HepG2 (cell line): Measurements from ENCODE around the gene SUMO1. TPM values are rescaled to one million over a fixed set of nuclear protein-coding genes. Genes with fewer than 3 reads are reported as not detected.

Source experiments
- ATAC-seq: fragments of 200-7000 bp; cut with Tn5 transposase; 3 replicates; pipeline ENCODE4 v1.9.1; 2020; ENCODE audit warnings: mild to moderate bottlenecking, moderate library complexity
- BruUV-seq: library from RNA; stranded (reverse); fragments of 400-500 nt; replicated peaks from 2 replicates; lab custom pipeline; 2021; lab: Mats Ljungman, UMichigan
- CTCF ChIA-PET: fragments of 300-600 bp; formaldehyde crosslinking; extraction: SDS; loops from one replicate; lab custom pipeline; 2021; ENCODE audit warnings: low total read pairs, inconsistent platforms, low intra/inter-chr PET ratio; lab: Yijun Ruan, JAX
- POLR2A ChIA-PET: fragments of 350-600 bp; sonication (Branson Sonifier 250); formaldehyde crosslinking; loops from one replicate; lab custom pipeline; 2020; ENCODE audit warnings: antibody characterized with exemption, inconsistent platforms; lab: Yijun Ruan, JAX
- DNase-seq: peaks from one replicate; pipeline ENCODE4 v3.0.0-alpha.2; 2015; ENCODE audit warnings: low spot score
- FAIRE-seq: peaks from 3 replicates; lab custom pipeline; 2011; peaks lifted over from hg19 to GRCh38; lab: Jason Lieb, UNC
- H2AFZ ChIP-seq: one replicate; pipeline ENCODE4 v1.6.1; 2011; ENCODE audit warnings: low read length, inconsistent platforms
- H3K27ac ChIP-seq: fragments of 300-600 bp; 3 replicates; pipeline ENCODE4 v1.8.0; 2011; ENCODE audit warnings: mixed run types, mild to moderate bottlenecking, mixed read lengths, low read length, inconsistent platforms; ENCODE audit not compliant: insufficient read depth; ENCODE audit errors: extremely low read length
- H3K27me3 ChIP-seq, 2 experiments: fragments of 200-600 bp in 1 of 2; 2 replicates in 1 of 2; 3 replicates in 1 of 2; pipeline versions ENCODE4 v1.6.0 to v1.8.0; 2011; ENCODE audit warnings: low read length in 2 of 2, mild to moderate bottlenecking in 2 of 2, moderate library complexity in 2 of 2, inconsistent platforms in 1 of 2; ENCODE audit not compliant: insufficient read depth in 2 of 2, control insufficient read depth in 1 of 2
- H3K36me3 ChIP-seq, 2 experiments: fragments of 200-600 bp in 1 of 2; replicated peaks in 1 of 2; 2 replicates in 1 of 2; 3 replicates in 1 of 2; pipeline versions ENCODE4 v1.5.1 to v1.8.0; 2011; ENCODE audit warnings: low read length in 2 of 2, inconsistent platforms in 1 of 2; ENCODE audit not compliant: insufficient read depth in 2 of 2, control insufficient read depth in 1 of 2
- H3K4me1 ChIP-seq: 2 replicates; pipeline ENCODE4 v1.5.1; 2012; ENCODE audit warnings: low read length, inconsistent platforms; ENCODE audit not compliant: insufficient read depth
- H3K4me2 ChIP-seq: 2 replicates; pipeline ENCODE4 v1.6.0; 2011; ENCODE audit warnings: low read depth, low read length, inconsistent platforms
- H3K4me3 ChIP-seq, 3 experiments: fragments of 200-600 bp in 1 of 3; sonication (generic), shearing (Covaris generic) in 1 of 3; replicated peaks in 1 of 3; 2 replicates each; pipeline ENCODE4 v1.5.1; 2011 to 2016; ENCODE audit warnings: low read length in 3 of 3, inconsistent platforms in 2 of 3, low read depth in 2 of 3, mild to moderate bottlenecking in 2 of 3, control low read depth in 1 of 3, mixed read lengths in 1 of 3; ENCODE audit not compliant: insufficient read depth in 1 of 3
- H3K79me2 ChIP-seq: one replicate; pipeline ENCODE4 v1.6.1; 2011; ENCODE audit warnings: low read length, inconsistent platforms; ENCODE audit not compliant: insufficient read depth
- H3K9ac ChIP-seq: 2 replicates; pipeline ENCODE4 v1.6.0; 2011; ENCODE audit warnings: mild to moderate bottlenecking, low read depth, low read length, inconsistent platforms; ENCODE audit not compliant: insufficient read depth
- H3K9me3 ChIP-seq: 2 replicates; pipeline ENCODE4 v1.5.1; 2012; ENCODE audit warnings: mild to moderate bottlenecking, low read length
- H4K20me1 ChIP-seq: 2 replicates; pipeline ENCODE4 v1.6.0; 2011; ENCODE audit warnings: inconsistent platforms, mild to moderate bottlenecking, low read length, moderate library complexity; ENCODE audit not compliant: insufficient read depth
- ETS1 ChIP-seq: sonication (generic); formaldehyde crosslinking; IDR thresholded peaks from 2 replicates; pipeline ENCODE4 v1.4.0; 2020; ENCODE audit warnings: missing genetic modification reagents
- FOXC1 ChIP-seq: sonication (generic); formaldehyde crosslinking; IDR thresholded peaks from 2 replicates; pipeline ENCODE4 v1.8.0; 2022; ENCODE audit warnings: mild to moderate bottlenecking, missing genetic modification reagents, borderline replicate concordance
- FOXO4 ChIP-seq: sonication (generic); formaldehyde crosslinking; conservative IDR thresholded peaks from 2 replicates; pipeline ENCODE4 v1.8.1; 2023; ENCODE audit warnings: missing genetic modification reagents
- GABPA ChIP-seq, 2 experiments: IDR thresholded peaks; 2 replicates each; pipeline ENCODE4 v1.6.1; 2011 to 2016; ENCODE audit warnings: low read depth in 2 of 2, low read length in 1 of 2, missing biosample characterization in 1 of 2, missing genetic modification characterization in 1 of 2
- GMEB1 ChIP-seq: sonication (generic); formaldehyde crosslinking; IDR thresholded peaks from 2 replicates; pipeline ENCODE4 v1.5.1; 2020; ENCODE audit warnings: missing genetic modification reagents, mild to moderate bottlenecking, borderline replicate concordance
- HOXA3 ChIP-seq: sonication (generic); formaldehyde crosslinking; IDR thresholded peaks from 2 replicates; pipeline ENCODE4 v1.5.0; 2020; ENCODE audit warnings: missing genetic modification reagents
- IKZF4 ChIP-seq: sonication (generic); formaldehyde crosslinking; IDR thresholded peaks from 2 replicates; pipeline ENCODE4 v1.5.1; 2020; ENCODE audit warnings: borderline replicate concordance, mild to moderate bottlenecking, low read depth, missing genetic modification reagents; ENCODE audit errors: not compliant biosample characterization
- MAFG ChIP-seq: sonication (generic); formaldehyde crosslinking; IDR thresholded peaks from 2 replicates; pipeline ENCODE4 v1.5.1; 2020; ENCODE audit warnings: mild to moderate bottlenecking, missing genetic modification reagents
- PAXIP1 ChIP-seq: sonication (generic); formaldehyde crosslinking; conservative IDR thresholded peaks from 2 replicates; pipeline ENCODE4 v1.4.0; 2020; ENCODE audit warnings: mild to moderate bottlenecking, missing genetic modification reagents, moderate library complexity
- UBTF ChIP-seq: sonication (generic); formaldehyde crosslinking; IDR thresholded peaks from 2 replicates; pipeline ENCODE4 v1.4.0; 2020; ENCODE audit warnings: mild to moderate bottlenecking, missing genetic modification reagents
- ZNF335 ChIP-seq: sonication (generic); formaldehyde crosslinking; IDR thresholded peaks from 2 replicates; pipeline ENCODE4 v1.4.0; 2020; ENCODE audit warnings: missing genetic modification reagents
- ZNF501 ChIP-seq: sonication (generic); formaldehyde crosslinking; IDR thresholded peaks from 2 replicates; pipeline ENCODE4 v1.5.1; 2020; ENCODE audit warnings: mild to moderate bottlenecking, moderate library complexity, missing genetic modification reagents
- WGBS: methylation state at CpG from one replicate; pipeline ENCODE4 v1.1.6; 2017; ENCODE audit warnings: low lambda C conversion rate; 5-methylcytosine and 5-hydroxymethylcytosine counted together
- in situ Hi-C: cut with HindIII; loops from 2 replicates; pipeline ENCODE4 v1.10.0; 2017; ENCODE audit warnings: low pct_unique_long_range_greater_than_20kb; ENCODE audit not compliant: extremely low pct_ligation_motif_present
- intact Hi-C: fragments of 100-400 bp; cut with micrococcal nuclease; formaldehyde crosslinking; loops from one replicate; pipeline ENCODE4 v1.10.0; 2022; ENCODE audit not compliant: unreplicated experiment
- polyA plus RNA-seq, 8 experiments: library from polyadenylated mRNA; depleted of rRNA in 3 of 8; stranded (reverse) in 7 of 8; unstranded in 1 of 8; fragments of >200 nt; fragmentation: Illumina TruSeq in 4 of 8; extraction: Trizol in 4 of 8; gene quantifications; 2 replicates each; pipeline versions ENCODE4 v1.2.1 to v1.2.3, GENCODE V29; 2011 to 2016; ENCODE audit warnings: low read depth in 4 of 8, missing spikeins in 1 of 8, mixed read lengths in 1 of 8; ENCODE audit not compliant: insufficient read depth in 1 of 8
- total RNA-seq, 5 experiments: library from RNA; depleted of rRNA; stranded (reverse); fragments of >200 nt; fragmentation: Illumina TruSeq; extraction: Trizol; gene quantifications; 2 replicates each; pipeline ENCODE4 v1.2.3, GENCODE V29; 2016; ENCODE audit warnings: low read depth in 1 of 5

SUMO1 gene
- total and polyA plus RNA-seq, 2 of the 13 experiments (the other 11 are each of a cell fraction or from before 2014, with no cell fraction given): 101 to 173 TPM

GRCh38 chr2:202237787-202238233, 587 bp downstream of the SUMO1 start:
- DNase-seq: peak; percentile 33
- FAIRE-seq: no peak
- Histone ChIP-seq H3K9me3 (no peaks in the 10 kb centered on the region), H3K27ac (peak overlapping the region; percentile 74), H3K4me1 (peaks cover 29% of the 10 kb centered on the region), H3K36me3 (peaks cover 2 to 4% of the 10 kb centered on the region in 2 experiments; a peak in 1 of 5 replicates), H3K79me2 (peaks cover 50% of the 10 kb centered on the region), H4K20me1 (peaks cover 34% of the 10 kb centered on the region), H2AFZ (no peak overlapping the region), H3K4me3 (peak overlapping the region; percentile 96 to 99 (median 99)), H3K27me3 (peaks cover 0 to 3% of the 10 kb centered on the region in 2 experiments; a peak in 1 of 5 replicates), H3K4me2 (peak overlapping the region; percentile 74), H3K9ac (peak overlapping the region; percentile 86)
- peak; percentile 82 for ATAC-seq
- in situ Hi-C loops (no loop called here), intact Hi-C loops (loop anchor here (2.0 kb wide), 1 partner anchor 27 kb away; the partner anchor contains the start of gene NOP58)
- under 1% methylated on average over 26 of the region's 30 CpGs for WGBS
- ChIA-PET CTCF (no interaction called here), POLR2A (interaction anchor here (0.8 to 1.5 kb wide), 6 partner anchors 8 to 457 kb away, joined by 3 to 12 read pairs (median 4); partner anchors contain the start of genes ALS2, FAM117B and NOP58)
- BruUV-seq: no TSS peak
- TF ChIP-seq FOXO4 (peak; percentile 90; the same call in 1 of the 2 replicates), ETS1 (no peak), MAFG (CRISPR knock-in tag) (no peak), GMEB1 (CRISPR knock-in tag) (no peak), ZNF501 (CRISPR knock-in tag) (no peak), IKZF4 (CRISPR knock-in tag) (no peak), FOXC1 (0 out of 2 replicates have a peak, but pooled peaks have one; percentile 10), PAXIP1 (CRISPR knock-in tag) (no peak), HOXA3 (CRISPR knock-in tag) (no peak), GABPA (IDR thresholded peaks at IDR 0.05; ENCODE audit: low read depth, low read length) (no peak), GABPA (CRISPR knock-in tag; IDR thresholded peaks at IDR 0.05; ENCODE audit: low read depth) (peak; percentile 26; the same call in 1 of the 2 replicates), ZNF335 (CRISPR knock-in tag) (no peak), UBTF (CRISPR knock-in tag) (peak; percentile 74; the same call in 1 of the 2 replicates)
